HG03469 (cell line): ENCODE data around the gene MYRF.

Experiments
- ATAC-seq: cut with Tn5 transposase; IDR thresholded peaks from one replicate; pipeline ENCODE4 v1.9.1; 2021; ENCODE audit warnings: mild to moderate bottlenecking, moderate library complexity, moderate number of reproducible peaks; ENCODE audit not compliant: unreplicated experiment

The MYRF gene

DNA sequence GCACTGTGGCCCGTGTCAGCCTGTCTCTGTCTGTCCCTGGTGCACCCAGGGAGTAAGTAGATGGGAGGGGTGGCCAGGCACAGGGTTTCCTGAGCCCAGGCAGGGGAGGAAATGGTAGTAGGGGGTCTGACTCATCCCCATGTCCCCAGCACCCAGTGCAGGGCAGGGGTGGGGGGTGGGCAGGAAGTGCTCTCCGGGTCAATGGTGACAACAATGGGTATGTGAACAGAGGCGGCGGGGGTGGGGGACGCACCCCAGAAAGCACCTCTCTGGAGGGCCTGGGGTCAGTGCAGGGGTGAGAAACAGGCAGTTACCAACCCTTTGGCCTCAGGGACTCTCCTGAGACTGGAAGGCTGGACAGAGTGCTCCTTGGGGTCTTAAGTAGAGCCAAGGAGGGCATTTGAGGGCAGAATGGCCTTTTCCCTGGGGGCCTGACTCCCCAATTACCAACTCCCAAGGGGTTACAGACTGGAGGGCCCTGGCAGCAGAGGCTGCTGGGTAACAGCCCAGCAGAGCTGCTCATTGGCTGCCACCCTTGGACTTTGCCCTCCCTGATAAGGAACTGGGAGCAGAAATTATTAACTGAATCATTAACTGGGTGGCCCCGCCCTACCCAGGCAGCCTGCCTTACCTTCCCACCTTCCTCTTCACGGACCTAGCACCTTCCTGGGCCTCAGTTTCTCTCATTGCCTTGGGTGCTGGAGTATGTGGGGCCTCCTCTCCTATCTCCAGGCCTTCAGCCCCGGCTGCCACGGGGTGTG, 4.2 kb downstream of the MYRF start:
- no peak for ATAC-seq

DNA sequence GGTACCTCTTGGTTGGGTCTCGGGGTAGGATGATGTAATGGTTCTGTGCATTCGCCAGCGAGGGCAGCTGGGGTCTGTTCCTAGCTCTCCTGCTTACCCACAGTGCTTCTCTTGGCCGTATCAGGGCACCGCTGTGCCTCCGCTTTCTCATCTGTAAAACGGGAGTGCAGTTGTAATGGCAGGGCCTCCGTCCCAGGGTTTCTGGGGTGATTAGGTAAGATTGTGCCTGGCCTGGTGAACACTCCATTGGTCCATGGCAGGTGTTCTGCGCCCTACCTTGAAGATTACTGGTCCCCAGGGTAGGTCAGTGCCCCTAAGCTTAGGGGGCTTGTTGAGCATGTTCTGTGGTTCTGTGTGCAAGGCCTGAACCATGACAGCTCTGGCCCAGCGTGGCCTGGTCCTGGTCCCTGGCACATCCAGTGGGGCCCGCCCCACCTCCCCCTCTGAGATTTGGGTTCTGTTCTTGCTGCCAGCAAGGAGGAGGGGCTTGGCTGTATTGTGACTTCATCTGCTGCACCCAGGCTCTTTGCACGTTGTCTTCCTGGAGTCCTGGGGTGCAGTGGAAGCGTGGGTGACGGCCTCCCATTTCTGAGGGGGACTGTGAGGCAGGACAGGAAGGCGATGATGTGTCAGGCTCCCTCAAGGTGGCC, 4.9 kb downstream of the MYRF start:
- no peak for ATAC-seq

DNA sequence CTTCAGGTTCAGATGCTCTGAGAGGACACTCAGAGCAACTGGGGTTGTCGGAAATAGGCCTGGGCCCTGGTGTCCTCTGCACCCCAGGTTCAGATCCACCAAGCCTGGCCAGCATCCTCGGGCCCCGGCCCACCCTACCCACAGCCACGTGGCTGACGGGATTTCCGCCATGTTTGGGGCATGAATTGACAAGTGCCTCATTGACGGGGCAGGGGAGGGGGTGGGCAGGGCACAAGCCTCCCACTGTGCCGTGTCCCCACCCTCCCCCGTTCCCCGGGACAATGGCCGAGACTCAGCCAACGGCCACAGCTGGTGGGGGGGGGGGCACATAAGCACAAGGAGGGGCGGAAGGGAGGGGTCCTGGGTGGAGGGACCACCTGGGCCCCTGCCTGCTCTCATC, 8.5 kb downstream of the MYRF start:
- ATAC-seq = no peak

DNA sequence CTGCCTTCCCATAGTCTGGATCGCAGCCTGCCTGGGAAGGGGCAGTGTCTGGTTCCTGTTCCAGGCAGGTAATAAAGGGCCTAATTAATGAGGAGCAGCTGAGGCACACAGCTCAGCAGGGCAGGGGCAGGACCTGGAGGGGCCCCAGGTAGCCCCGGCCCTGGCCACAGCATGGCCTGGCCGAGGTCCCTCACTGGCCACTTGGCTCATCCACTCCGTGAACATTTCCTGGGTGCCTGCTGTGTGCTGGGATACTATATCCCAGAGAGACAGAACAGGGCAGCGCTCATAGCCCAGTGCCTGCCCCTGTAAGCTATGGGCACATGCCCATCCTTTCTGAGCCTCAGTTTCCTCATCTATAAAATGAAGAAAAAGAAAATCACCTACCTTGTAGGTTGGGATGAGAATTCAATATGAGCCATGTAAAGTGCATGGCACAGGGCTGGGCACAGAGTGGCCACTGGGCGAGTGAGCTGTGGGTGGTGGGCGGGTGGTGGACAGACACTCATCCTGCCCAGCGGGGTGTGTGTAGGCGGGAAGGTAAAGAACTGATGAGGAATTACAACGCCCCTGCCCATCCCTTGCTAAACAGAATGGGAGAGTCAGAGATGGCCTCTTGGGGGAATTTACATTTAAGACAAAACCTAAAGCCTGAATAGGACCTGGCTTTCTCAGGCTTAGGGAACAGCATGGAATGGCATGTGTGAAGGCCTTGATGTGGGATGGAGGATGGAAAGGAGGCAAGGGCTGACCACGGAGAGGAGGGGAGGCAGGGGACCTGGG, 9.2 kb downstream of the MYRF start:
- no peak for ATAC-seq

DNA sequence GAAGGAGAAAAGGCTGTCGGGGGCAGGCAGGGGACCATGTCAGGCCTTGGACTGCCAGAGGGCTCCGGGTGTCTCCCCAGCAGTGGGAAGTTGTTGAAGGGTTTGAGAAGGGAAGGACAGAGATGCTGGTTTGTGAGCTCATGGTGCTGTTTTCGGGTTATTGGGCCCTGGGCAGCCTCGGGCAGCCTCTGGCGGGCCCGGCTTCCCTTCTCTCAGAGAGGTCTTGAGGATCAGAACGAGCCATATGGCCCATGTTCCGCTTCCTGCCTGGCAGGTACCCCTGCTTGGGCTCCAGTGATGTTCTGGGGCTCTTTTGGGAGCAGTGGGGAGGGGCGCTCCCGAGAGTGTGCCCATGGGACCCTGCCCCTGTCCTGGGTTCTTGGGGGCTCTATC, 9.8 kb downstream of the MYRF start:
- ATAC-seq = no peak

DNA sequence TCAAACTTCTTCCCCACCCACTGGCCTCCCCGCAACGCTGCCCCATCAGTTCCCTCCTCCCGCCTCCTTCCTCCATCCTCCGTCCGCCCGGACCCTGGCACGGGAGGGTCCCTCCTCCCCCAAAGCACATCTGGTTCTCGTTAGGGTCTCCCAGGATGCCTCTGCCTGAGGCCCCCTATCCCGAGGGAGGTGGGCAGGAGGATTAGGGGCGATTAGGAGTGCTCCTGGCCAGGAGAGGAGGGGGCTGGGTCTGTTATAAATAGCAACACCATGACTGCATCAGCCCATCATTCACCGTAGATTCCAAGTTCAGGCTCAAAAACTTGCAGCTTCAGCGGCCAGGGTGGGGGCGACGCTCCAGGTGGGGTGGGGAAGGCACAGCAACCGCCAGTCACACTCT, 10.4 kb downstream of the MYRF start:
- no peak for ATAC-seq

DNA sequence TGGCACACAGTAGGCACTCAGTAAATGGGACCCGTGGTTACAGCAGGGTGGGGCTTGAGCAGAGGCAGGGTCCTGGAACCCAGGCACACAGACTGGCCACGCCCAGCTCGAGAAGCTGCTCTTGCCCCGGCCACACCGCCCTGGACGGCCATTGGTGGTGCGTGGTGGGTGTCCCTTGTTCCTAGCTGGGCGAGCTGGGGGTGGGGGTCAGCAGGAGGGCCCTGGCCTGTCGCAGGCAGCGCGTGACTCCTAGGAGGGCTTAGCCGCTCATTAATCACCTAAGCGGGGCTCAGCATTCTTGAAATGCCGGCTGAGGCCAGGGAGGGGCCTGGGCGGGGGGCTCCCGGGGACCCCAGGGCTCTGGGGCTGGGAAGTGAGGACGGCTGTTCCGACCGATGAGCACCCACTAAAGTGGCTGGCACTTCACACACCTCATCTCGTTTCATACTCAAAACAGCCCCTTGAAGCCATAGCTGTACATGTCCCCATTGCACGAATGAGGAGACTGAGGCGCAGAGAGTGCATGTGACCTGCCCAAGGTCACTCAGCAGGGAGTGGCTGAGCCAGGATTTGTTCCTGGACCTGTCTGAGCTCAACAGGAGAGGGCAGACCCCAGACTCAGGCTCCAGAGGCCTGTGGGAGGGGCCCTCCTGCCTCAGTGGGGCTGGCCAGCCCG, 11.6 kb downstream of the MYRF start:
- no peak for ATAC-seq

DNA sequence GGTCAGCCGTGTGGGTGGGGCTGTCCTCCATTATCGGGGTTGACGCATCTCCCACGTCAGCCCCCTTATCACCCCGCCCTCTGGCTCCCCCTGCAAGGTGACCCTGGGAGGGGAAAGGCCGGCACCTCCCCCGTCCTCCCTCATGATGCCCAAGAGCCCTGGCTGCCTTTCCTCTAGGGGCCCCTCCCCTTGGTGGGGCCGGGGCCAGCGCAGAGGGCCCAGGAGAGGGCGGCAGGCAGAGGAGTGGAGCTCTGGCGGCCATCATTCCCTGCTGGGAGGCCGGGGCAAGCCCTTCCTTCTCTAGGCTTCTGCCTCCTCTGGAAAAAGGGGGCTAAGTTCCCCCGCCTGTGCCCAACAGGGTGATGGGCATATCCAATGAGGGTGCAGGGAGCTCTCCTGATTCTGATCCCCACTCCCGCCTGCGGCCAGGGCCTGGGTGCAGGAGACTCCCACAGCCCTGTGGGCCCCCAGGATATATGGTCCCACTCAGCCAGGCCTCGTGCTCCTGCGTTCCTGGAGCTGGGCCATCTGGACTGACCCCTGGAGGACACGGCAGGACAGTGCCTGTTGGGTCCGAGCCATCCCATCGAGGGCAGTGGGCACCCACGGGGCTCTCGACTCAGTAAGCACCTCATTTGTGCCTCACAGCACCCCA, 12.3 kb downstream of the MYRF start:
- ATAC-seq = no peak

DNA sequence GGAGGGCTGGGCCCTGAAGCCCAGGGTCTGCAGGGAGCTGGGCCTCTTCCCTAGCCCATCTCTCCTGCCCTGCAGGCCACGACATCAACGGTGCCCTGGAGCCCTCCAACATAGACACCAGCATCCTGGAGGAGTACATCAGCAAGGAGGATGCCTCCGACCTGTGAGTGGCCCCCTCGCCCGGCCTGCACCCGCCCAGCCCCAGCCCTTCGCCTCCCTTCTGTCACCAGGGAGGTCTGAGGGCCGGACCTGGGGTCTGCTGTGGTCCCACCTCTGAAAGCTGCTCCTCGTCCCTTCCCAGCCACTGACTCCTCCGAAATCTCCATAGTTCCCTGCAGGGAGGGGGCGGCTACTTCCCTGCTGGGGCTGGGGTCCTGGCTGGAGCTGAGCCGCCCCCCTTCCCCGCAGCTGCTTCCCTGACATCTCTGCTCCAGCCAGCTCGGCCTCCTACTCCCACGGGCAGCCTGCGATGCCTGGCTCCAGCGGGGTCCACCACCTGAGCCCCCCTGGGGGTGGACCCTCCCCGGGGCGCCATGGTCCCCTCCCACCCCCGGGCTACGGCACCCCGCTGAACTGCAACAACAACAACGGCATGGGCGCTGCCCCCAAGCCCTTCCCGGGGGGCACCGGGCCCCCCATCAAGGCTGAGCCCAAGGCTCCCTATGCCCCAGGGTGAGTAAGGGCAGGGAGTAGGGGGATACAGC, 13.3 kb downstream of the MYRF start:
- no peak for ATAC-seq

DNA sequence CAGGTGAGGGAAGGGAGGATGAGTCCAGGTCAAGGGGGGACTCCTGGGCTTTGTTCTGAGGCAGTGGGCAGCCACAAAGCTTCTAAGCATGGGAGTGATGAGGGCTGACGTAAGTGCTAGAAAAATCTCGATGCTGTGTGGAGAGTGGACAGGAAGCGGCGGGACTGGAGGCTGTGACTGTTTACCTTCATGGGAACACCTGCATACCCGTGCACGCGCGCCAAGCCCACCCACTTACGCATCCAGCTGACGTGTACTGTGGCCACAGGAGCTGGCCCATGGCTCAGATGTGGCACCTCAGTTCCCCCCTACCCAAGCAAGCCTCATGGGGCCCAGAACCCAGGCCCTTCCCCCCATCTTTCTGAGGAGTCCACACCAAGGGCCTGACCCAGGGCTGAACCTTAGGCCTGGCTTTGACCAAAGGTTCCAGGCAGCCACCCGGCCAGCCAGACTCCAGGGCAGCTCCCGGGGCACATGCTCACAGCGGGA, 14.0 kb downstream of the MYRF start:
- ATAC-seq = no peak

DNA sequence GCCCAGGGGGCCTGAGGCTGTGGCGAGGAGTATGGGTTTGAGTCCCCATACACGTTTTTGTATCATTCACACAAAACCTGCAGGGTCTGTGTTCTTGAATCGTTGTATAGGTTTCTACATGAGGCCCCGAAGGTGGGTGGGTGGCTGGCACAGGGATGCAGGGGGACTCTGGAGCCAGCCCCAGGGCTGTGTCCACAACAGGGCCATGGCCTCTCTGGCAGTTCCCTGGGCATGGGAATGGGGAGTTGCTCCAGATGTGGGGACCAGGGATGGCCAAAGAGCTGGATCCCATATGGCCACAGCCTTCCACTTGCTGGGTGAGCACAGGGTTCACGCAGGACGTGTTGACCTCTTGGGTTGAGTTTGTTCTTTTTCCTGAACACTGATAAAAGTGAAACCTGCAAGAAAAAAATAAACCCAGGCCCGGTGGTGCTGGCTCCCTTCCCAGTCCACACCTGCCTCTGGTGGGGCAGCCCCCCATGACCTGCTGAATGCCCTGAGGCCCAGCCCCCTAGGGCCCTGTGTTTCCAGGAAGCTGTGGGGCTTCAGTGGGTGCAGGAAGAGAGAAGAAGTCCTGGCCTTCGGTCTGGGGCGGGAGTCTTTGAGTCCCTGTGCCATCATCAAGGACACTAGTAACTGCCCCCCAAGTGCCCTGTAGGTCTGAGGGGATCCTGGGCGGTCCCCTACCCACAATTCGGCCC, 16.1 kb downstream of the MYRF start:
- ATAC-seq = no peak

DNA sequence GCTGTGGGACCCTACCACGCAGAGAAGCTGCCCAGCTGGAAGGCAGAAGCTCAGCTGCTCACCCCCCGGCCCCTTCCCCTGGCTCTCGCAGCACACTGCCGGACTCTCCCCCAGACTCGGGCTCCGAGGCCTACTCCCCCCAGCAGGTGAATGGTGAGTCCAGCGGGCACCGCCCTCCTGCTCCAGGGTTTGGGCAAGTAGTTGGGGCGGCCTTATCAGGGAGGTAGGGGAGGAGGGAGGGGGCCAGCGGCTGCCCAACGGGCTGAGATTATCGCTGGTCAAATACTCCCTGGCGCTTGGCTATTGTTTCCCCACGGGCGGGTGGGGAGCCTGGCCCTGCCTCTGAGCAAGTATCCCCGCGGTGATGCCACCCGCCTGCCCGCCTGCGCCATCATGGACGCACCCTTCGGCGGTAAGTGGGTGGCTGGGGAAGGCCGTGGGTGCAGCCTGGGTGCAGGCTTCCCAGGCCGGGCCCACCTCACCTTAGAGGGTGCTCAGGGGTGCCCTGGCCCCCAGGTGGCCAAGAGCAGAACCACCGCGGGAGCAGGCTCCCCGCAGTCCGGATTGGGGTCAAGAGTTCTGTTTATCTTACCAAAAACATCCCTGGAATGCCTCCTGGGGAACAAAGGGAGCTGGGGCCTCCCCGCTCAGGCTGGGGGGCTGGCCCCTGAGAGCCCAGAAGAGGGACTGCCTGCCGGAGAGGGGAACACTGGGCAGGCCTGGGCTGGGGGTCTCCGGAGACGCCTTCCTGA, 16.9 kb downstream of the MYRF start:
- ATAC-seq = no peak

DNA sequence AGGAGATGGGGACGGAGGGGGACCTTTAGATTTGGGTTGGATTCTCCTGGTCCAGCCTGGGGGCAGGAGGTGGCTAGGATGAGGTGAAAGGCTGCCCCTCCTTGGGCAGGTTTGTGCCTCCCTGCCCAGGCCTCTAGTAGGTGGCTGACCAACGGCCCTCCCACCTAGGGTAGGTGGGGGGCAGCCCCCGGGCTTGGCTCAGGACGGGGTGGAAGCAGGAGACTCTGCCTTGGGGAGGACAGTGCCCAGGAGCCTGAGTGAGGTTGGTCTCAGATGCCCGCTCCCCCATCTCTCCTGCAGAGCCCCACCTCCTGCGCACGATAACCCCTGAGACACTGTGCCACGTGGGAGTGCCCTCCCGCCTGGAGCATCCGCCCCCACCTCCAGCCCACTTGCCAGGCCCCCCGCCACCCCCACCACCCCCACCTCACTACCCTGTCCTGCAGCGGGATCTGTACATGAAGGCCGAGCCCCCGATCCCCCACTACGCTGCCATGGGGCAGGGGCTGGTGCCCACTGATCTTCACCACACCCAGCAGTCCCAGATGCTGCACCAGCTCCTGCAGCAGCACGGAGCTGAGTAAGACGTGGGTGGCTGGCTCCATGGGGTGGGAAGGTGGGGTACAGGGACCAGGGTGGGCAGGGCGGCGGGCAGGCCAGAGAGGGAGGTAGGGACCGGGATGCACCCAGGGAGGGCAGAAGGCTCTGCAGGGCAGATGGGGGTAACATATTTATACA, 17.7 kb downstream of the MYRF start:
- no peak for ATAC-seq

DNA sequence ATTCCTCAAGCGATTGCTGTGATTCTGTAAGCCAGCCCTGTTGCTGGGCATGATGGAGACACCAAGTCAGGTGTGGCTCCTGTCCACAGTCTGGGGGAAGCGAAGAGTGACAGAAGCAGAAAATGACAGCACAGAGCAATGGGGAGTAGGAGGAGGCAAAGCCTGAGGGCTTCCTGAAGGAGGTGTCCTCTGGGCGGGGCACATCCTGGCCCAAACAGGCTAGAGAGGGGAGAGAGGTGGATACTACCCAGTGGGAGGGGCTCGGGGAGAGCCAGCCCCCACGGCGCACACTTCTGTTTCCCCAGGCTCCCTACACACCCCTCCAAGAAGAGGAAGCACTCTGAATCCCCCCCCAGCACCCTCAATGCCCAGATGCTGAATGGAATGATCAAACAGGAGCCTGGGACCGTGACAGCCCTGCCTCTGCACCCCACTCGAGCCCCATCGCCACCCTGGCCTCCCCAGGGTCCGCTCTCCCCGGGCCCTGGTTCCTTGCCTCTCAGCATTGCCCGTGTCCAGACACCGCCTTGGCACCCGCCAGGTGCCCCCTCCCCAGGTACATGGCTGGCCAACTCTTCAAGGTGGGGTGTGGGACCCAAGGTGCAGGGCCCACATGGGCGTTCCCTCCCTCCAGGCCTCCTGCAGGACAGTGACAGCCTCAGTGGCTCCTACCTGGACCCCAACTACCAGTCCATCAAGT, 18.9 kb downstream of the MYRF start:
- no peak for ATAC-seq

DNA sequence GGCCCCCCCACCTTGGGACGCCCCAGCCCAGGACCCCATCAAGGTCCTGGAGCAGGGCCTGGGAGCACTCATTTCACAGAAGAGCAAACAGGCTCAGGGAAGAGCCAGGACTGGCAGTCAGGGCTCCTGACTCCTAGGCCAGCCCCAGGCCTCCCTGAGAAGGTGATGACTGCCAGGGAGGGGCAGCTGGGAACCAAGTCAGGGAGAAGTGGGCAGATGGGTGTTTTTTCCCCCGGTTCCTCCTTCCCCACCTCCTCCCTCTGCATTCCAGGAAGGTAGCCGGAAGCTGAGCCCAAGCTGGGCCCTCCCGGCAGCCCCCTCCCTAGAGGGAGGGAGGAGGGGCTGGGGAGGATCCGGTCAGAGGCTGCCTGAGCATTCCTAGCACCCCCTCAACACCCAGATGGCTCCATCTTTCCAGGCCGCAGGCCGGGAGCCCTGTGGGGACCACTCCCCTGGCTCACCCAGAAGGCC, 19.6 kb downstream of the MYRF start:
- ATAC-seq = no peak

DNA sequence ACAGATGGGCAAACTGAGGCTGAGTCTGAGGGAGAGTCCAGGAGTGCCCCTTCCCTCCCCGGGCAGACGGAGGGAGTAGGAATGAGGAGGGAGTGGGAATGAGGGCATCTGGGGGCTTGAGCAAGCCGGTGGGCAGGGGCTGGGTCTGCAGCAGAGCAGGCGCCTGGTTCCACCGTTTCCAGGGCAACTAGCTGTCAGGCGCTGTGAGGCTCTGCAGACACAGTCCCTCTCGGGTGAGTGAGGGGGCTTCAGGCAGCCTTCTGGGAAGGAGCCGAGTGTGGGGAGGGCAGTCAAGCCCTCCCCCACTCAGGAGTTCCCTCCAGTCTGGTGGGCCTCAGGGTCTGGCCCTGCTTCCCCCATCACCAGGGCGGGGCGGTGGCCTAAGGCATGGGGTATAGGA, 20.9 kb downstream of the MYRF start:
- no peak for ATAC-seq

DNA sequence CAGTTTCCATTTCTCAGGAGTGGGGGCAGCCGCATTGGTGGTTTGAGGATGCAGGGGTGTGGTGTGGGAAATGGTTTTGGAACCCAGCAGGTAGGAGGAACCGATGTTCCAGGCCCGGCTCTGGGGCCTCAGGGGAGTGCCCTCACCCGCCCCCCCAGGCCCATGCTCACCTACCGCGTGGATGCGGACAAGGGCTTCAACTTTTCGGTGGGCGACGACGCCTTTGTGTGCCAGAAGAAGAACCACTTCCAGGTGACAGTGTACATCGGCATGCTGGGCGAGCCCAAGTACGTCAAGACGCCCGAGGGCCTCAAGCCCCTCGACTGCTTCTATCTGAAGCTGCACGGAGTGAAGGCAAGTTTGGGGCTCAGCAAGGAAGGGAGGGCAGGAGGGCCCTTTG, 21.4 kb downstream of the MYRF start:
- no peak for ATAC-seq
